NOMO-1 (cell line): ENCODE results near the gene MED7.
"Not testable (repeated sequence)": the region's sequence is repeated elsewhere in the genome, so short reads cannot be mapped to it uniquely, and the experiment has no call there.

Experiments
- DNase-seq, 2 experiments: peaks; one replicate each; lab custom pipeline; 2025; ENCODE audit not compliant: unreplicated experiment in 2 of 2; lab: John Stamatoyannopoulos, UW

Gene MED7, protein sequence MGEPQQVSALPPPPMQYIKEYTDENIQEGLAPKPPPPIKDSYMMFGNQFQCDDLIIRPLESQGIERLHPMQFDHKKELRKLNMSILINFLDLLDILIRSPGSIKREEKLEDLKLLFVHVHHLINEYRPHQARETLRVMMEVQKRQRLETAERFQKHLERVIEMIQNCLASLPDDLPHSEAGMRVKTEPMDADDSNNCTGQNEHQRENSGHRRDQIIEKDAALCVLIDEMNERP

DNA sequence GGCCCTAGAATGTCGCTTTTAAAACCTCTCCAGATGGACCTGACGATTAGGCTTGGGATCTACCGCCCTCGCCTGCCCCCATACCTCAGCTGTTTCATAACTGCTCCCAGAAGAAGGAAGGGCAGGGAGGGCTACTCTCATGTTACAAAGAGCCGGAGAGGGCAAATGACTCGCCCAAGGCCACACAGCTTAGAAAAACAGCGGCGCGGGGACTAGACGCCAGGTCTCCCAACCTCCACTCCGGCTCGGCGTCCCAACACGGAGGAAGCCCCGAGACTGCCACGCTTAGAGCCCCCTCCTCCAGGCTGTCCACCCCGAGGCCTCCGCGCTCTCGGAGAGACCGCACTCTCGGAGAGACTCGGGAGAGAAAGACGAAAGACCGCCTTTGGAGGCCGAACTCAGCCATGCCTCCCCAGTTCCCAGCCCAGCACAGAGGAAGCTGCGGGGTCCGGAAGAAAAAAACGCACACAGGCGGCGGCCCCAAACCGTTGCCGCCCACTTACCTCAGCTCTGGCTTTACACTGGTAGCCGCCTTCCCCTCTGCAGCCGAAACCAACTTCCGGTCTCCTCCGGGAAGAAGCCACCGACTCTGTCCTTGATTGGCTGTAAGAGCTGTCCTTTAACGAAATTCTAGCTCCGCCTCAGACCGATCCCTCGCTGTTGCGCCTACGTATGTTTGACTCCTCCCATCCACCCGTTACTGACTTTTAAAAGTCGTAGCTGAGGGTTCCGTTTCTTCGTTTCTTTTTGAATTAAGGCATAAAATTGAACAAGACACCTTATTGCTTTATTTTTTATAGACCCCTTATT is at the start of gene MED7:
Gene MED7 (minus strand): TSS at position 549 of the 810 bp plus-strand sequence. CDS start 3,434 bp downstream, outside the sequence.
- peak; percentile 98 to 99 for DNase-seq

DNA sequence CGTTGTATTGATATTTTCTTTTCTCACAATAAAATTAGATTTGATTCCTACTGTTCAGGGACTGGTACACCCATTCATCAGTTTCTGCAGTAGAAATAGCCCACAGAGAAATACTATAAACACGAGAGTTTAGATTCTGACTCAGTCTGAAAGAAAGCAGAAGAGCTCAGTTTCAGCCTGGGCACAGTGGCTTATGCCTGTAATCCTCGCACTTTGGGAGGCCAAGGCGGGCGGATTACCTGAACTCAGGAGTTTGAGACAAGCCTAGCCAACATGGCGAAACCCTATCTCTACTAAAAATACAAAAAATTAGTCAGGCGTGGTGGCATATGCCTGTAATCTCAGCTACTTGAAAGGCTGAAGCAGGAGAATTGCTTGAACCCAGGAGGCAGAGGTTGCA is 46.6 kb upstream of the MED7 start:
- no peak for DNase-seq

DNA sequence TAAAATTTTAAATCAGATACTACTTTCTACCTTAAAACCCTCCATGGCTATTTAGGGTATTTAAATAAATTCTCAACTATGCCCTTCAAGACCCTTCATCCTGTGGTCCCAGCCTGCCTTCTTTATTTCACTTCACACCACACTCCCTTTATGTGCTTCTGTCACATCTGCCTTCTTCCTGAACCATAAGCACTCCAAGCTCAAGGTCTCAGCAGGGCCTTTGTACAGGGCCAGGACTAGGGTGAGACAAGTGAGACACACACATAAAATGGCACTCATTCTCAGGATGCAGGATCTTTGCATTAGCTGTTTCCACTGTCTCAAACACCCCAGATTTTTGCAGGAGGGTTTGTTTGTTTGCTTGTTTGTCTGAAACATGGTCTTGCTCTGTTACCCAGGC is 45.6 kb upstream of the MED7 start:
- DNase-seq = no peak

DNA sequence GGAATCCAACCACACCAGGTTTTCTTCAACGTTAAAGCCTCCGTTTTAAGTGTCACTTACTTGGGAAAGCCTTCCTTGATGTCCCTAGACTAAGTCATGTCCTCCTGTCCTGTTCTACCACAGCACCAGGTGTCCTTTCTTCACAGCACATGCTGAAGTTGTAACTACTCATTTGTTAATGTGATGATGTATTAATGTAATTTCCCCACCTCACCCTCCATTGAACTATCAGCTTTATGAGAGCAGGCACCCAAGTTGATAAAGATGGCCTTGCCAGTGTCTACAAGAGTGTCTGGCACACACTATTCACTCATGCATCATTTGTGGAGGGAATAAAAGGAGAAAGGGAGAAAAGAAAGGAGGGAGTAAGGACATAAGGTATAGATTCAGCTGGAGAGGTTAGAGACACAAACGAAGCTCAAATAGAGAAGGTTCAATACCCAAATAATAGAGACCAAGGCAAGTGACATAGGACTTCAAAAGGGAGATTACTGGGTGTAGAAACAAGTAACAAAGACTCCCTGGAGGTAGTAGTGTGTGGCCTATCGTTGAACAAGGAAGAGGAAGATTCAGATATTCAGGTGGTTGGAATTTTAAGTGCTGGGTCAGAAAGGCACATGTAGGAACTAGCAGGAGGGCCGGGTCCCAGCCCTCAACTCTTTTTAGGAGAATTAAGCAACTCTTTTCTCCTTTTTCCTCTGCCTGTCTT is 44.5 kb upstream of the MED7 start:
- DNase-seq = no peak

DNA sequence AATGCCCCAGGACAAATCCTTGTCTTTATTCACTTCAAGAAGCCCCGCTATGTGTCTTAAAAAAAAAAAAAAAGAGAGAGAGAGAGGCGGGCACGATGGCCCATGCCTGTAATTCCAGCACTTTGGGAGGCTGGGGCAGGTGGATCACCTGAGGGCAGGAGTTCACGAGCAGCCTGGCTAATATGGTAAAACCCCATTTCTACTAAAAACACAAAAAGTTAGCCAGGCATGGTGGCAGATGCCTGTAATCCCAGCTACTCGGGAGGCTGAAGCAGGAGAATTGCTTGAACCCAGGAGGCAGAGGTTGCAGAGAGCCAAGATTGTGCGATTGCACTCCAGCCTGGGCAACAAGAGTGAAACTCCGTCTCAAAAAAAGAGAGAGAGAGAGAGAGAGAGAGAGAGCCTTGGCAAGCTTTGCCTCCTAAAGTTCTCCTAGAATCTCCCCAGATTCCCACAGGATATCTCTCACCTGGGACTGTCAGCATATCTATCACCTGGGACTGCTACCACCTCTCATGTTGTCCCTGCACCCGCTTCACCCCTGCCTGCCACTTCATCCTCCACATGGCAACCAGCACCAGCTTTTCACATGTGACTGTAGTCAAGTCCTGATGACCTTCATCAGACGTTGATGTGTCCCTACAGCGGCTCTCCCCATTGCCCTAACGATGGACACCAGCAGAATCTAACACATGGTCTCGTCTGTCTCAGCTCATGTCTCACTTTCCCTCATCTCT is 43.8 kb upstream of the MED7 start:
- no peak for DNase-seq

DNA sequence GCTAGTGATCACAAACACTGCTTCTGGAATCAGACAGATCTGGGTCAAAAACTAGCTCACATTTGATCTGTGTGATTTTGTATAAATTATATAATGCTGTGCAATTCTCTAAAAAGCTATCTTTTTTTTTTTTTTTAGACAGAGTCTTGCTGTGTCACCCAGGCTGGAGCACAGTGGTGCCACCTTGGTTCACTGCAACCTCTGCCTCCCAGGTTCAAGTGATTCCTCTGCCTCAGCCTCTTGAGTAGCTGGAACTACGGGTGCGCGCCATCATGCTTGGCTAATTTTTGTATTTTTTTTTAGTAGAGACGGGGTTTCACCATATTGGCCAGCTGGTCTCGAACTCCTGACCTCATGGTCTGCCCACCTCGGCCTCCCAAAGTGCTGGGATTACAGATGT is 42.5 kb upstream of the MED7 start:
- DNase-seq = not testable (repeated sequence)

DNA sequence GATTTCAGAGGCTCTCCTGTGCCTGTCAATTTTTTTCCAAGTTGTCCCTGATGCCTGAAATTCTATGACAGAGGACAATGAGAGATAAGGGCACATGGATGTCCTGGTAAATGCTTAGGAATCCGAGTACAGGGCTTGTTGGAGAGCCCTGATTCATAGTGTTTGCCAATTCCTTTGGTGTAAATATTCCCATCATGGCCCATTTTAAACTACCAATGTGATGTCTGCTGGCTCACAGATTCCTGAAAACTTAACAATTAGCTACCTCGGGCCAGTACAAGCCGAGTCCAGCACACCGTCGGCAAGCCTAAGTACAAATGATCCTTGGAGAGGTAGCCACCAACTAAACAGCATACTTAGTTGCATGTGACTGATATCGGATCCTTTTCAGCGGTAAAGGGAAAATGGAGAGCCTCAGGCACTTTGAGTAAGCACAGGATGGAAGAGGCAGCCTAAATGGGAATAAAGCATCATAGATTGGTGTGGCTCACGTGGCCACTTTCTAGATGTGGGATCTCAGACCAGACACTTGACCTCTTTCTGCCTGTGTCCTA is 41.5 kb upstream of the MED7 start:
- no peak for DNase-seq

DNA sequence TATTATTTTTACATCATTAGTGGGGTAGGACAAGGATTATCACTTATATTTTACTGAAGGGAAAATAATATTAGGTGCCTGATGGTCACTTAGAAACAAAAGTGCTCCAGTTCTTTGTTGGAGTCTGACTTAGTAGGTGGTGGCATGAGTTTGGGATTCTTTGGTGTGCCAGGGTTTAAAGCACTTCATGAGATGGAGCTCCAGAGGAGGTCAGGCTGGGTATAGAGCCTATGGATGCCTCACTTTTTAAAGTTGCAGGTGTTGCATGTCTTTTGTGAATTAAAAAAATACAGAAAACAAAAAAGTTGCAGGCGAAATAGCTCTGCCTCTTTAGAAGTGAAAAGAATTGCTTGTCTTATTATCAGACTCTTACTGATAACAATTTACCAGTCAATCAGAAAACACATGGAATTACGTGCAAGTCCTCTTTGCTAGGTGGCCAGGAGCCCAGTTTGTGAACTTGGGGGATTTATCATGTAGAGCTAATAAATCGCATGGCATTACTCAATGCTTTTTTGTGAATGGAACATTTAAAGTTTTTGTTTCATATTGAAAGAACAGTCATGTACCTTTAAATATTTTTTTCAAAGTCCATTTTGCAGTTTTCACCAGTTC is 39.6 kb upstream of the MED7 start:
- no peak for DNase-seq

DNA sequence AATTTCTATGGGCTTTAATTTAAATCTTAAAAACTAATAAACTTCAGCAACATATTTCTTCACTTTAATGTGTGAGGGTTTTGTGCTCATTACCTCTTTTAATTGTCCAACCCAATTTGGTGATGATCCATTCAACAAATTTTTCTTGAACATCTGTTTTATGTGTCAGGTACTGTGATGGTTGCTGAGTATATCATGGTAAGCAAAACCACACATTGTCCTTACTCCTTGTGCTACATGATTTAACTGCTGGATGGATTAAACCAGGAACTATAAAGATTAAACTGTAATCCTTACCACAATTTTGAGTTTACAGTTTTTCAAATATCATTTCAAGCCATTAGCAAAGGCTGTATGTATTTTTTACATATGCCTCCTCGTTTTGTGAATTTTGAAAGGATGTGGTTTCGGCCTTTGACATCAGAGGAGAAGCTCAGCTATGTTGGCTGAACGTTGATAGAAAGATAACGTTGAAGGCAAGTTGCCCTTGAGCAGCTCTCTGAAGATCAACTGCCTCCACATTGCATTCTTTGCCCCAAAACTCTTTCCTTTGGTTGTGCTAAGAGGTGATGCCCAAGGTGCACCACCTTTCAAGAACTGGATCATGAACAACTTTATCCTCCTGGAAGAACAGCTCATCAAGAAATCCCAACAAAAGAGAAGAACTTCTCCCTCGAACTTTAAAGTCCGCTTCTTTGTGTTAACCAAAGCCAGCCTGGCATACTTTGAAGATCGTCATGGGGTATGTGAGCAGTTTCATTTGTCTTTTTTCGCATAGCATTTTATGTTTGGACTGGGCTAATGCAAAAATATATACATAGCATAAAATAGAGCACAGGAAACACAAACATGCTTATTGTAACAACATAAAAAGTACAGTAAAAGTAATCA is 38.0 kb upstream of the MED7 start, which contains the start of gene ITK:
Gene ITK (plus strand): TSS at position 467 of the 891 bp plus-strand sequence. CDS start 138 bp downstream, at position 605.
- no peak for DNase-seq

DNA sequence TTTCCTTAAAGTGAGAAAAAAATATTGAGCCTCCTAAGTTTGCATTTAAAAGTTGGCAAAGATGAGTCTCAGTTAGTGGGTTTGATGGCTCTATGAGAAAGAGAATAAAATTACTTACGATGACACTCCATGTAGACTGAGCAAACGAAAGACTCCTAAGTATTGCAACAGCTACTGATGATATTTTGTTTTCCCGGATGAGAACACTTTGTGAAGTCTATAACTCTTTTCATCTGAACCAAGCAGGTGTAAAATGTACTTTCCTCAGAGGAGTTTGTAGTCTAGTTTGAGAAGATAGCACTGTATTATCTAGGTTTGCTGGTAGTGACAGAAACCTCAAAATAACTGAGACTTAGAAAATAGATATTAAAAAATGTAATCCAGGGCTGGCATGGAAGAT is 36.3 kb upstream of the MED7 start:
- no peak for DNase-seq

DNA sequence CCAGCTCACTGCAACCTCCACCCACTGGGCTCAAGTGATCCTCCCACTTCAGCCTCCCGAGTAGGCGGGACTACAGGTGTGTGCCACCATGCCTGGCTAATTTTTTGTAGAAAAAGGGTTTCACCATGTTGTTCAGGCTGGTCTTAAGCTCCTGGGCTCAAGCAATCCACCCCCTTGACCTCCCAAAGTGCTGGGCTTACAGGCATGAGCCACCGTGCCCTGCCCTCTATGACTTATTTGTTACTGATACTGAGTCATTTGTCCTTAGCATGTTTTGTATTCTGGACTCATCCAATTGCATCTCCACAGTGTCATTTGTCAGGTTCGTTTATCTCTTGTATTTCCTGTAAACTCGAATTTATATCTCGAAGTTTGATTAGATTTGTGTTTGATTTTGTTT is 35.3 kb upstream of the MED7 start:
- no peak for DNase-seq

DNA sequence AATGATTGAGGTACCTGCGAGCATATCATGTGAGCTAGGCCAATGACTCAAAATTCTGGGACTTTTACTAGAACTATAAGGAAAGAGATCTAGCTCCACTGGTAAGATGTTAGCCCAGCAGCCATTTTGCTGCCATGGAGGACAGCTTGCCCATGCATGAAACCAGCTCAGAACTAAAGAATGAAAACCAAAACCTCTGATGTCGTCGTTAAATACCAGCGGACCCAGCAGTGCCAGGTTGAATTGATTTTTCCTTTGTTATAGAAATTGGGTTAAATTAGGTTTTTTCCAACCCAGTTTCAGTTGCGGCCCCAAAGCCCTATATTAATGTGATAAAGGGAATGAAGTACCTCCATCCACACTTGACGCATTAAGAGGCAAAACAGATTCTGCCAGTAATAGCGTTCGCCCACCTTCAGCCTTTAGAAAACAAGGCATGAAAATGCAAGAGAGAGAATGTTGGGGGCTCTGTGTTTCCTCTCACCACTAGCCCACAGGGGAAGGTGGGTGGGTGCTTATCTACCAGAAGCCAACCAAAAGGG is 32.5 kb upstream of the MED7 start:
- no peak for DNase-seq

DNA sequence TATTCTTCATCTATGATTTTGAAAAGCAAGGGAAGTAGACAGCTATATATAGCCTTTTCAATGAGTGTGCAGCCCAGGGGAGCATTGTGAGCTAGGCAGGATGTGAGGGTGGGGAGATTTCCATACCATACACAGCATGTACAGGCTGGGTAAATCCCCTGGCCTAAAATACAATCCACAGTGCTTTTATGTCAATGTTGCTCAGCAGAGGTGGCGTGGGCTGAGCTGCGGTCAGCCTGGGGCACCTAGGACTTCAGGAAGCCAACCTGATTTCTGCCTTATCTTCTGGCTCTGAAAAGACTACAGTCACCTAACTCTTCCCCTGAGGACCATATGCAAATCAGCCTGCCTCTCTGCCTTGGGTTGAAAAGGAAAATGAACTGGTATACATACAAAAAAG is 29.7 kb upstream of the MED7 start:
- no peak for DNase-seq

DNA sequence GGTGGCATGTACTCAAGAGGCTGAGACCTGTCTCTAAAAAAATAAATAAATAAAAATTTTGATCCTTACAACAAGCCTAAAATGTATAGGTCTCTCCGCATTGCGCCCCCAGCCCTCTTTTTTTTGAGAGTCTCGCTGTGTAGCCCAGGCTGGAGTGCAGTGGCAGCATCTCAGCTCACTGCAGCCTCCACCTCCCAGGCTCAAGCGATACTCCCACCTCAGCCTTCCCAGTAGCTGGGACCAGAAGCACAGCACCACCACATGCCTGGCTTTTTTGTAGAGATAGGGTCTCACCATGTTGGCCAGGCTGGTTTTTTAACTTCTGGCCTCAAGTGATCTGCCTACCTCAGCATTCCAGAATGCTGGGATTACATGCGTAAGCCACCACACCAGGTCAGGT is 25.6 kb upstream of the MED7 start:
- DNase-seq = no peak

DNA sequence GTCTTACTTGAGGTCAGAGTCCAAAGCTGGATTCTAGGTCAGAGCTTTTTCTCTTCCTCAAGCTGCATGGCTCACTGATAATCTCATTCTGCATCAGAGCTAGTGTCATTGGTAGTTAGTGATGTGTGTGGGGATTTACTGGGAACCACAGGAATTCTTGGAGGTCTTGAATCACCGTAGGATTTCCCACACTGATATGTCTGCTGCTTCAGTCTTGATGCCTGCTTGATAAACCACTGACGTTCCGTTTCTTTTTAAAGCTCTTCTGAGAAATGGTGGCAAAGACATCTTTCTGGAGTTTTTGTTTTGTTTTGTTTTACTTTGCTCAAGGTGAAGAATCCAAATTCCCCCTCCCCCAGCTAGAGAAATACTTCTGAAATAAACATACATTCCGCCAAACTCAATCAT is 24.6 kb upstream of the MED7 start:
- no peak for DNase-seq

DNA sequence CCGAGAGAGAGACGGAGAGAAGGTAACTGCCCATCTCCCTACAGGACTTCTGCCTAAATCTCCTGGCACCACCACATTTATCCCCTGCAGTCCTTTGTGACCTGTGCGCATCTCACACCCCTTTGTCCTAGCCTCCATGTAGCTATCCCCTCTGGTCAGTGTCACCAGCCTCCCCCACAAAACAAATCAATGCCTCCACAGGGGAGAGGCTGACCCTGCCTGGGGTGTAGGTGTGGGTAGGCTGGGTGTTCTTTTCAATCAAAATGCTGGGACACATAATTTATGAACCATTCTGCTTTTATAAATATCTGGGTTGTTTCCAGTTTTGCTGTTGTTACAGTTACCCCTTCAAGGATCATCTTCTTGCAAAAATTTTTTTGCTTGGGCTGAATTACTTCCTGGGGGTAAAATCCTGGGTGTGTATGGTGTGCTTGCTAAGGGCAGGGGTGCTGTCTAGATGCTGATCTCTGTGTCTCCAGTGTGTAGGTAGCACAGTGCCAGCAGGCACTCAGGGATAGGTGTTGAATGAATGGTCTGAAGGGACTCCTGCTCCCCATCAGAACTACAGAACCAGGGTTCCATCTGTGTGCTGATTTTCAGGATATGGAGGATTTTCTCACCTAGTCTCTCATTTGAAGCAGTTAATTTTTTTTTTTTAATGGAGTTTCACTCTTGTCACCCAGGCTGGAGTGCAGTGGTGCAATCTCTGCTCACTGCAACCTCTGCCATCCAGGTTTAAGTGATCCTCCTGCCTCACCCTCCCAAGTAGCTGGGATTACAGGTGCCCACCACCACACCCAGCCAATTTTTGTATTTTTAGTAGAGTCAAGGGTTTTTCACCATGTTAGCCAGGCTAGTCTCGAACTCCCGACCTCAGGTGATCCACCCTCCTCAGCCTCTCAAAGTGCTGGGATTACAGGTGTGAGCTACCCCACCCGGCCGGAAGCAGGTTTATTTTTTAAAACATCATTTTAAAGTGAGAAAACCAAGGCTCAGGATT is 23.8 kb upstream of the MED7 start, which contains the start of gene GARIN3:
Gene GARIN3 (minus strand): TSS at position 51 of the 1,000 bp plus-strand sequence. CDS start 96 bp downstream, outside the sequence.
- DNase-seq = no peak

DNA sequence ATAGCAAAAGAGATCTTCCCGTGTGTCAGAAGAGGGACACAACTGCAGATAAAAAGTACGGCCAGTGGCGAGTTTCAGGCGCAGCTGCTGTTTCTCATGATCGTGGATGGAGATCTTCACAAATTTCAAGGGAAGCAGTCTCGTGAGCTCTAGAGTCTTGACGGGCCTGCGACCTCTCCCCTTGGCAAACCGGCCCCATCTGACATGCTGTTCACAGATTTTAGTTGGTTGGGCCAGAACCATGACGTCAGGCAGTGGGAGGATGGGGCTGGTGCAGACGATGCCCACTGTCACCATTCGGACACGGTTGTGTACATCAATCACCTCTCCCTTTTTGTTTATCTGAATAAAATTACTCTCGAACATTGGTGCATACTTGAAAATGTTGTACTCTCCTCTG is 23.0 kb upstream of the MED7 start:
- no peak for DNase-seq

DNA sequence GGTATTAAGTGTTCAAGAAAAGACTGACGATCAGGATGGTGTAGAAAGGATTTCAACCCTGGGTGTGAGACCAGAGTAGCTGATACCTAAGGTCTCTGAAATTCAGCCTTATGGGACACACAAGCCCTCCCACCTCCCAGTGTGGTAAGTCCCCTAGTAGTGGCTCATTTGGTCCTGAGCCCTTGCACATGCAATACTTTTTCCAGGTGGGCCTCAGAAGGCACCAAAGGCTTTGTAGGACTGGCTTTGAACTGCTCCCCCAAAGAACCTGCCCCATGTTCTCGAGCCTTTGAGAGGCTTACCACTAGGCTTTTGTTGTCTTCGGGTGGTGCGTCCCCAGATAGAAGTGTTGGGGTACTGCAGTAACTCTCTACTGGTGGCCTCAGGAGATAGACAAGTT is 22.6 kb upstream of the MED7 start:
- no peak for DNase-seq
